Activated T-helper 1 cell treated with anti-CD3 and anti-CD28 coated beads, Interleukin-2, amount 50 U/mL, for 16 hours (primary cell): ENCODE measurements around the gene MRPS26.
"Not testable (repeated sequence)": the region's sequence is repeated elsewhere in the genome, so short reads cannot be mapped to it uniquely, and the experiment has no call there.

Source experiments
- DNase-seq, 2 donors: peaks; one replicate each; pipeline ENCODE4 v3.0.0-alpha.2; 2020; ENCODE audit warnings: low read depth in 1 of 2, low spot score in 1 of 2

The MRPS26 gene

DNA sequence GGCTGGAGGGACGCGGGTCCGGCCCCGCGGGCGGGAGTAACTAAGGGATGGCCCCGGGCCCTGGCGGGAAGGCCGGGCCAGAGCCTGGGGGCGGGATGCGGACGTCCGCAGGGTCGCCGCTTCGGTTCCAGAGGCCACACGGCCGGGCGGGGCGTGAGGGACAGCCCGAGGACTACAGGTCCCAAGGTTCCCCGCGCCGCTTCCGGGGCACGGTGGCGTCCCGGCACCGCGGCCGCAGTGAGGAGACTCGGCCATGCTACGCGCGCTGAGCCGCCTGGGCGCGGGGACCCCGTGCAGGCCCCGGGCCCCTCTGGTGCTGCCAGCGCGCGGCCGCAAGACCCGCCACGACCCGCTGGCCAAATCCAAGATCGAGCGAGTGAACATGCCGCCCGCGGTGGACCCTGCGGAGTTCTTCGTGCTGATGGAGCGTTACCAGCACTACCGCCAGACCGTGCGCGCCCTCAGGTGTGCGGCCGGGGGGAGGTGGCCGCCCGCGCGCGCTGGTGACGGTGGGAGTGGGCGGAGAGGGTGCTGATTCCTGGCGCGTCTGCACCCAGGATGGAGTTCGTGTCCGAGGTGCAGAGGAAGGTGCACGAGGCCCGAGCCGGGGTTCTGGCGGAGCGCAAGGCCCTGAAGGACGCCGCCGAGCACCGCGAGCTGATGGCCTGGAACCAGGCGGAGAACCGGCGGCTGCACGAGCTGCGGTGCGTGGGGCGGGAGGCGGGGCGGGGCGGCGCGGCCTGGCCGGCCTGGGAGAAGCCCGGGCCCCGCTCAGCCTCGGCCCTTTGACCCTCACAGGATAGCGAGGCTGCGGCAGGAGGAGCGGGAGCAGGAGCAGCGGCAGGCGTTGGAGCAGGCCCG, at the start of gene MRPS26:
MRPS26 (plus strand) TSS at position 237 of the 861 bp plus-strand sequence; CDS start at position 254, 17 bp downstream.
- peak; percentile 53 to 67 for DNase-seq

DNA sequence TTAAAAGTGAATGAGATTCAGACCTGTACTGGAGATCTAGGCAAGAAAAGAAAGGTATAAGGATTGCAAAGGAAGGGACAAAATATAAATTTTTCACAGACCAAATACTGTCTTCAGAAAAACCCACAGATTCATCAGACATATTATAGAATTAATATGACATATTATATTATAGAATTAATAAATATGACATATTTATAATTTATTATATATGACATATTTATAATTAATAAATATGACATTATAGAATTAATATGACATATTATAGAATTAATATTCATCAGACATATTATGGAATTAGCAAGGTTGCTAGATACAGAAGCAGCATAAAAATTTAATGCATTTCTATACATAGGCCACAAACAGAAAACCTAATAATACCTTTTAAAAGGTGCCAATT, 47.1 kb upstream of the MRPS26 start:
- no peak for DNase-seq

DNA sequence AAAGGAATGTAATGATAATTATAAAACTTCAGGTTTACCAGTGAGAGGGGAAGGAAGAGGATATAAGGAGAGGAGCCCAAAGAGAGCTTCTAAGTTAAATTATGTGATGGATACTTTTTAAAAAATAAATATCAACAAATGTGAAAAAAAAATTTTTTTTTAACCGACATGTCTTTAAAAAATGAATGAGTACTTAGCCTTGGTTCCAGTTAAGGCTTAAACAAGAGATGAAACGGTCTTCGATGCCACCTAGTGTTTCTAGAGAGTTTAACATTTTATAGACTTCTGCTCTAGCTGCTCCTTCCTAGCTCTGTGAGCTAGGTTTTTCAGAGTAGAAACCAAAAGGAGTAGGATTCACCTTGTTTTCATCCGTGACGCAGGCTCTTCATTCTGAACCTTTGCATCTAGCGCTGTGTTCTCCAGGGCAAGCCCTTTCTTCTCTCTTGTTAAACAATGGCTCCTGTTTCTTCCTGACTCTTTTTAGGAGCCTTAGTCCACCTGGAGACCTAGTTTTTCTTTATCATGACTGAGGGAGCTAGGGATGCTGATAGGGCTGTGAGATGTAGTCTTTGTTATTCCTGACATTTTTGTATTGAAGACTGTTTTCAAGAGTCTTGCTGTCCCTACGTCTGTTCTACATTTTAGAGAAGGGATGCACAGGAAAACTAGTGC, 44.9 kb upstream of the MRPS26 start:
- no peak for DNase-seq

DNA sequence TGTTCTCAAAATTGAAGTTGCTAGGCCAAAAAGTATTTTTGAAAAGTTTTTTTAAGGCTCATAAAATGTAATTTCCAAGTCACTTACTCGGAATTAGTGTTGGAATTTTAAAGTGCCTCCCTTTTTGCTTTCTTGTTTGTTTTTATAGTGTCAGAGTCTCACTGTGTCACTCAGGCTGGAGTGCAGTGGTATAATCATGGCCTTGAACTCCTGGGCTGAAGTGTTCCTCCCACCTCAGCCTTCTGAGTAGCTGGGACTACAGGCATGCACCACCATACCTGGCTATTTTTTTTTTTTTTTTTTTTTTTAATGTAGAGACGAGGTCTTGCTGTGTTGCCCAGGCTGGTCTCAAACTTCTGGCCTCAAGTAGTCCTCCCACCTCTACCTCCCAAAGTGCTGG, 42.4 kb upstream of the MRPS26 start:
- no peak for DNase-seq

DNA sequence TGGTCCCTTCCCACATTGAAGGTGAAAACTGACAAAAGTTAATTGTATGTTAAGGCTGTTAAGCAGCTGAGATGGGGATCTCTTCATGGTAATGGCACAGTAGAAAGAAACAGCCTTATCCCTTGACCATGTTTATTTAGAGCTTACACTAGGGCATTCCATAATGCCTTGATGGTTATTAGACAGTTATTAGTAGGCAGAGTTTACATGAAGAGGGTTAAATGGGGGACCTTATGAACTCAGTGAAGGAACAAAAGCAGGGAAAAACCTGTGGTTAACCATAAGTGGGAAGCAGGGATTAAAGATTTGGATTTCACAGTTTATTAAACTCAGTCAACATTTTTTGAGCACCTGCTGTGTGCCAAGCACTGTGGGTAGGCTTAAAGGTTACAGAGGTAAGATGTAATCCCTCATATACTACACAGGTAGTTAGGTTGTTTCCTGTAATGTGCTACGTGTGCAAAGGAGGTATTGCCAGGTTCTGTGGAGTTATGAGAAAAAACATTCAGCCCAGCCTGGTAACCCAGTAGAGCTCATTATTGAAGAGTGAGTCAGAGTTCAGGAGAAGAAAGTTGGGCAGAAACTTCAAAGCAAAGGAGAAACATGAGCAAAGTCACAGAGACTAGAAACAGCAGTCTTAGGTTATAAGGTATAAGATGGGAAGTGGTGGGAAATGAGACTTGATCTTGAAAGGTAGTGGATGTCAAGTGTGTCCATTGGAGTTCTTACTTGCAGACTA, 34.7 kb upstream of the MRPS26 start:
- DNase-seq, result no peak

DNA sequence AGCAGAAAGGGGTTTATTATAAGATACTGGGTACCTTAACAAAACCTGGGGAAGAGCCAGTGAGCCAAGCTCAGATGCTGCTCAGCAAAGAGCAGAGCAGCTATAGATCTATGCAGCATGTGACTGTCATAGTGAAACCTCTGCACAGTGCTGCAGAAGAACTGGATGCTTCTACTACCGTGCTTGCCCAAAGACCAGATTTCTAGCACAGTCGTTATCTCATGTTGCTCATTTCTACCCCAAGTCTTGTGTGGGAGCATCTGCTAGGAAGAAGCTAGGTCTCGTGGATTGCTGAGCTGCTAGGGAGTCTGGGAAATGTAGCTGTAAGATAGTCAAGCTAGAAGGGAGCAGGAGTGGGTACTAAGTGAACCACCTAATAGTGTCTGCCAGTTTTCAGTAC, 34.1 kb upstream of the MRPS26 start:
- no peak for DNase-seq

DNA sequence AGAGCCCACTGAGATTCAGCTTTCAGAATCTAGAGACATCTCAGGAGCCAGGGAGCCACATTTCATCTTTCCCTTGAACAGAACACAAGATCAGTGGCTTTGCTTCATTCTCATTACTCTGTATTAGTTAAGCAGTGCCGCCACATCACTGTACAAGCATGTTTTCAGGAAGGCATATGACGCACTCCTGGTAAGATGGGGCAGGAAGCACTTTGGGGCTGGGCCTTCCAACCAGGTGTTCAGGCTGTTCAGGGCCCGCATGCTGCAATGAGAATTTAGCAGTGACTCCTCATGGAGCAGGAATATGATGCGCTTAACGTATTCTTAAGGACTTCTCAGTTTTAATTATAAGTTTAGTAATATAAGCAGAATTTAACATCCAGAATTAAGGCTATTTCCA, 32.1 kb upstream of the MRPS26 start:
- no peak for DNase-seq

DNA sequence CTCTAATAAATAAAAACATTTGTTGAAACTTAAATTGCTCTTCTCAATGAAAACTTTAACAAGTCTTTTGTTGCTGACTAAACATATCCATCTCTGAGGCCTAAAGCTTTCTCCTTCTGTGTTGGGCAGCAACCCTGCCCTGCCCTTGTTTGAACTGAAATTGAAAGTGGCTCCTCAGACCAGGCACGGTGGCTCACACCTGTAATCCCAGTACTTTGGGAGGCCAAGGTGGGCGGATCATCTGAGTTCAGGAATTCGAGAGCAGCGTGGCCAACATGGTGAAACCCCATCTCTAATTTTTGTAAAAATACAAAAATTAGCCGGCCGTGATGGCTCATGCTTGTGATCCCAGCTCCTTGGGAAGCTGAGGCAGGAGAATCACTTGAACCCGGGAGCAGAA, 31.7 kb upstream of the MRPS26 start:
- no peak for DNase-seq

DNA sequence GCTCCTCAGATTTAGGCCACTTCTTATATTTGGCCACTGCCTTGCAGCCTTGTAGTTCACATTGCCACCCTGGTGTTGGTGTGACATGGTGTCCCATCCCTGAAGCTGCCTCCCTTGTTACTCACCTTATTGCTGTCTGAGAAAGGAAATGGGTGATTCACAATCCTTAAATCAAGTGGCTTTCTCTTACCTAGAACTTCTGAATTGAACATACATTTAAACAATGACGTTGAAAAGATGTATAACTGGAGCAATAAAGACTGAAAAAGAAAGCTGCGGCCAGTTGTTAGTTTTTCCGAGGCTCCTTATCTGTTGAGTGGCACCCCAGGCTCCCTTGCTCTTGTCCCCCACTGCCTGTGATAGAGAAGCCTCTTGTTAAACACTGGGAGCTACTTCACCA, 31.2 kb upstream of the MRPS26 start:
- DNase-seq, result no peak

DNA sequence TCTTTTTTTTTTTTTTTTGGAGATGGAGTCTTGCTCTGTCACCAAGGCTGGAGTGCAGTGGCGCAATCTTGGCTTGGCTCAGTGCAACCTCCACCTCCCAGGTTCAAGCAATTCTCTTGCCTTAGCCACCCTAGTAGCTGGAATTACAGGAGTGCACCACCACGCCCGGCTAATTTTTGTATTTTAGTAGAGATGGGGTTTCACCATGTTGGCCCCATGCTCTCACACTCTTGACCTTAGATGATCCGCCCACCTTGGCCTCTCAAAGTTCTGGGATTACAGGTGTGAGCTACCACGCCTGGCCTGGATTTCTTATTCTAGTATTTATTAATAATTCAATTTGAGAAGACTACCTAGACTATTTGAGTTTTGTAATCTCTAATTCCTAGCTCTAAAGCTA, 30.6 kb upstream of the MRPS26 start:
- DNase-seq, result not testable (repeated sequence)

DNA sequence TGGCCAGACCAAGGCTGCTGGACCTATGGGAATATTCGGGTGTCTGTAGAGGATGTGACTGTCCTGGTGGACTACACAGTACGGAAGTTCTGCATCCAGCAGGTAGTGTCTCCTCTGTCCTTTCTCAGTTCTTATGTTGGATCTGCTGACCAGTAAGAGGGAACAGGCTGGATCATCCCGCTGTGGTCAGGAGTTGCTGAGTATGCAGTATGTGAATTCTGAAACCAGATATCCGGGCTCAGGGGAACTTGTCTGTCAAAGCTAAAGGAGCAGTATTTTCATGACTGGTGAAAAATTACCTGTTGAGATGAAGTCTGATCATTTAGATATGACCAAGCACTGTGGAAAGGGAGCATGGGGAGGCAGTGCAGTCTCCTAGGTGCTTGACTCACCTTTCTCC, 24.5 kb upstream of the MRPS26 start:
- no peak for DNase-seq

DNA sequence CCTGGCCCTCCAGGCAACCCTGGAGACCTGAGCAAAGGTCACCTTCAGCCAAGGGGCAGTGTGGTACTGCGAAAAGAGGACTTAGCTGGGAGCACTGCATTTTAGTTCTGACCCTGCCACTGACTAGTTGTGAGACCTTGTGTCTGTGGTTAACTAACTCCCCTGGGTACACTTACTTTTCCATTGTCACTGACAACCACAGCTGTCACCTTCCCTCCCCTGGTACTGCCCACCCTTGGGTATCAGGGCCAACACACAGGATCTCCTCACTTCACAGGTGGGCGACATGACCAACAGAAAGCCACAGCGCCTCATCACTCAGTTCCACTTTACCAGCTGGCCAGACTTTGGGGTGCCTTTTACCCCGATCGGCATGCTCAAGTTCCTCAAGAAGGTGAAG, 24.1 kb upstream of the MRPS26 start:
- DNase-seq, result no peak

DNA sequence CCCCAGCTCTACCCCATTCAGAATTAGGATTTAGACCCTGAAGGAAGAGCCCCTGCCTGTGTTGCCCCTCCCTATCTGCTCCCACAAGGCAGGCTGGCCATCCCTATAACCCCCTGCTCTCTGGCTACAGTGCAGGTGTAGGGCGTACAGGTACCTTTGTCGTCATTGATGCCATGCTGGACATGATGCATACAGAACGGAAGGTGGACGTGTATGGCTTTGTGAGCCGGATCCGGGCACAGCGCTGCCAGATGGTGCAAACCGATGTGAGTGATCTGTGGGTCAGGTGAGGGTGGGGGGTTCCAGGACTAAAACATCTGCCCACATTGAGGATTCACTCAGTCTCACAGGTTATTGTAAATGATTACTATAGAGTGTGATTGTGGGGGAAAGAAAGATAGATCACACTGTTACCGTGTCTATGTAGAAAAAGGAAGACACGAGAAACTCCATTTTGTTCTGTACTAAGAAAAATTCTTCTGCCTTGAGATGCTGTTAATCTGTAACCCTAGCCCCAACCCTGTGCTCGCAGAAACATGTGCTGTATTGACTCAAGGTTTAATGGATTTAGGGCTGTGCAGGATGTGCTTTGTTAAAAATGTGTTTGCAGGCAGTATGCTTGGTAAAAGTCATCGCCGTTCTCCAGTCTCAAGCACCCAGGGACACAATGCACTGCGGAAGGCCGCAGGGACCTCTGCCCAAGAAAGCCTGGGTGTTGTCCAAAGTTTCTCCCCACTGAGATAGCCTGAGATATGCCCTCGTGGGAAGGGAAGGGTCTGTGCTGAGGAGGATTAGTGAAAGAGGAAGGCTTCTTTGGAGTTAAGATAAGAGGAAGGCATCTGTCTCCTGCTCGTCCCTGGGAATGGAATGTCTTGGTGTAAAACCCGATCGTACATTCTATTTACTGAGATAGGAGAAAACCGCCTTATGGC, 23.0 kb upstream of the MRPS26 start:
- DNase-seq, result not testable (repeated sequence)

DNA sequence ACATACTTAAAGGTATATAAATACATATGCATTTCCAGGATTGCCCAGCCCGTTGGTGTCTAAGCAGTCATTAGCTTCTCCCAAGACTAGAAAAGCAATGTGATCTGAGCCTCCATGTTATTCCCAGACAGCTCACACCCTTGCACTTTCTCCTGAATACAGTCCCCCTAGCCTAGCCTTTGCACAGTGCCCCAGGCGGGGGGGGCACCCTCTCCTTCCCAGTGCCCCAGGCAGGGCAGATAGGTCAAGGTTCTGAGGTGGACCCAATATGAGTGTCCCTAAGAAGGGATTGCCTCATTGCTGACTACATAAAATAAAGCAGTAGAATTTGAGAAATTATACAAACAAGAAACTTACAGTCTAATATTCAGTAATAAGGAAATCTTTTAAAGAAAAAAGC, 17.9 kb upstream of the MRPS26 start:
- no peak for DNase-seq

DNA sequence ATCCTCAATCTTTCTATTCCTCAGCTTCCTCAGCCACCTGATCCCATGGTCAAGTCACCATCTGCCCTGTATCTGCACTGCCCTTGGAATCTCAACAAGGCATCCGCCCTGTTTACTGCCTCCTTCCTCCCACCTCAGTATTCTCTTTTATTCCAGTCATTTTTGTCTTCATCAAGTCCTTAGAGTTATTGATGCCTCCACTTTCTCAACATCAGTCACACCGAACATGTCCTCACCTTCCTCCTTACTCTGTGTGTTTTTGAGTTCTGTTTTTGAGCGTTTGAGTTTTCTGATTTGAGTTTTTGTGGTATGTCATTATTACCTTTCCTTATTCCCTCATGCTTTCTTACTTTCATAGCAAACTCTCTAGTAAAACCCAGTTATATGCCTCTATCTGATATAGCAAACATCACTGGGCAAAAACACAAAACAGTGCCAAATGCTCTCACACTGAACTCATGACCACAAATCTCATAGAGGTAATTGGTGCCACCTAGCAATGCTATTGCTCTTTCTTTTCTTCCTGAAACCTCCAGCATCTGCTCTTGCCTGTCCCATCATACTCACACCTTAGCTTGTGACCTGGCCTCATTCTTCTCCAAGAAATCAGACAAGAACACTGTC, 14.2 kb upstream of the MRPS26 start:
- DNase-seq, result no peak

DNA sequence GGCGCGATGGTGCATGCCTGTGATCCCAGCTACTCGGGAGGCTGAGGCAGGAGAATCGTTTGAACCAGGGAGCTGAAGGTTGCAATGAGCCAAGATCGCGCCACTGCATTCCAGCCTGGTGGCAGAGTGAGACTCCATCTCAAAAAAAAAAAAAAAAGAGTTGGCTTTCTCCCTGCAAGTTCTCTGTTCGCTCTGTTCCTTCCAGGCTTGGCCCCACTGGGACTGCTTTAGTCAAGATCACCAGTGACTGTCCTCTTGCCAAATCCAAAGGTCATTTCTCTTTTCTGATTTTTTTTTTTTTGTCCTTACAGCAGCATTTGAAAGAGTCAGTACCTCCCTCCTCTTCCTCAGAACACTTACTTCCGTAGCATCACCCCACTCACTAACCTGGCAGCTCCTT, 13.2 kb upstream of the MRPS26 start:
- no peak for DNase-seq

DNA sequence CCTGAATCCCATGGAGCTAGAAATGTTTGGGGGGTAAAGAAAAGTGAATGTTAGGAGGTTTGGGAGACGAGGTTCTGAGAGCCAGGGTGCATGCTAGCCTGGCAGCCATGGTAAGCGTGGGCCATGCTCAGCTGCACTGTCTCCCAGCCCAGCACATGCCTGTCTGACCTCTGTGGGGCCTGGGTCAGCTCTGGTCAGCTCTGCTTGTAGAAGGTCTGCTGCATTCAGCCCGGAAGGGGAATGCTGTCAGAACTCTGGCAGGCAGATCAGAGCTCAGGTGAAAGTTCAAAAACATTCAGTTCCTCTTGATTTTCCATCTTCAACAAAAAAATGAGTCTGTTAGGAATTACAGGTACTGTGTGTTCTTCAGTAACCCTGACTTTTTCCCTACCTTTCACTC, 8.2 kb upstream of the MRPS26 start:
- no peak for DNase-seq

DNA sequence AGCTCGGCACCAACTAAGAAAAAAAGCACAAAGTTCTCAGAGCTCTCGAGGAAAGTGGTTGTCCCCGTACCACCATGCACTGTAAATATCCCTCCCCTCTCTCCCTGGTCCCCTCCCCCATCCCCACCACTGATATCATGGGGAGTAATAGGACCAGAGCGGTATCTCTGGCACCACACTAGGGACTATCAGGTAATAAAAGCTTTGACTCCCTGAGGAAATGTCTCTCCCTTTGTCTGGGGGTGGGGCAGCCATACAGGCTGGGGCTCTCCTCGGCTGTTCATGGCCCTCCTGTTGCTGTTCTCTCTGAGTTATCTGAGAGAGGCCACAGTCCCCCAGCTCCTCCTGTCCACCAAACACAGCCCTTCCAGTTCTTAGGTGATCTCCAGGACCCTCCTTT, 7.4 kb upstream of the MRPS26 start:
- no peak for DNase-seq

DNA sequence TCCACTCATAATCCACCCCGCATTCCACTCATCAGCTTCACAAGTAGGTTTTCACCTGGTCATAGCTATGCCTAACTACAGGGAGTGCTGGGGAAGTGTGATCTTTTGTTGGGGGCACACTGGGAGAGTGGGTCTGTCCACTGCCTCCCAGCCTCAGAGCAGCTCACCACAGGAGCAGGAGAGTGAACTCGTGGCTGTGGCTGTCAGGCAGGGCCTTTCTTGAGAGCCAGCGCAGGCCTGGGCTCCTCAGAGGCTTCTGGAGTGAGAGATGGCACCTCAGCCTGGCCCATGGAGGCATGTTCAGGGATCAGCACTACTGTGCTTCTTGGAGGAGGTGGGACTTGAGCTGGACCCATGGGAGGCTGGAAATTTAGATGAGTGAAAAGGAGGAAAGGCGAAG, 6.4 kb upstream of the MRPS26 start:
- no peak for DNase-seq

DNA sequence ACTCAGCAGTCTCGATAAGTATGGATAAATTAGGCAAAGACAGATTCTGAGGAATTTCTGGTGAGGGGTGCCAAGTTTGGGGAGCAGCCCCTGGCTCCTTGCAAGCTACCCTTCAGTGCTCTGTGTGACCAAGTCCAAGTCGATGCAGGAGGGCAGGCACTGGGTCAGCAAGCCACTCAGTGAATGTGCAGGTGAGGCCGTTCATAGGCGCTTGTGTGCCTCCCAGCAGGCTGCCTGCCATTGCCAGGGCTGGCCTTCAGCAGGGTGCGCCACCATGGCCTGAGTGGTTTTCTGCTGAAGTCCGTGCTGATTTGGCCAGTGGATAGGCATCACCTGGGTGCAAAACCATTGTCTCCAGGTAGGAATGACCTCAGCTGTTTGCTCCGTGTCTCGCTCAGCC, 5.8 kb upstream of the MRPS26 start:
- DNase-seq, result no peak
